Panc1 (cell line): ENCODE data around the gene NAA25. TPM values are rescaled to one million over a fixed set of nuclear protein-coding genes. Genes with fewer than 3 reads are reported as not detected.

ENCODE experiments used
- ATAC-seq: fragments of 200-7000 bp; cut with Tn5 transposase; 2 replicates; pipeline ENCODE4 v1.9.1; 2020; ENCODE audit warnings: mild to moderate bottlenecking, moderate library complexity
- BruUV-seq: library from RNA; stranded (reverse); fragments of 400-500 nt; replicated peaks from 2 replicates; lab custom pipeline; 2021; lab: Mats Ljungman, UMichigan
- CTCF ChIA-PET: fragments of 300-600 bp; sonication (Branson Sonifier 250); formaldehyde crosslinking; loops from one replicate; lab custom pipeline; 2022; ENCODE audit warnings: antibody characterized with exemption; lab: Charles Lee
- POLR2A ChIA-PET: fragments of 300-600 bp; sonication (Branson Sonifier 250); formaldehyde crosslinking; loops from one replicate; lab custom pipeline; 2022; ENCODE audit warnings: antibody characterized with exemption; lab: Charles Lee
- DNase-seq: peaks from one replicate; pipeline ENCODE4 v3.0.0-alpha.2; 2010; ENCODE audit warnings: low read depth, low spot score
- H3K27ac ChIP-seq: 2 replicates; pipeline ENCODE4 v1.5.1; 2011; ENCODE audit warnings: mild to moderate bottlenecking, low read length, inconsistent platforms
- H3K27me3 ChIP-seq: fragments of 200-500 bp; sonication (Bioruptor generic); 2 replicates; pipeline ENCODE4 v1.6.0; 2014; ENCODE audit warnings: low read length, inconsistent platforms; ENCODE audit not compliant: control insufficient read depth, insufficient read depth
- H3K36me3 ChIP-seq: fragments of 200-500 bp; sonication (Bioruptor generic); 2 replicates; pipeline ENCODE4 v1.5.1; 2014; ENCODE audit warnings: inconsistent platforms, mild to moderate bottlenecking, low read length, moderate library complexity; ENCODE audit not compliant: control insufficient read depth, insufficient read depth
- H3K4me1 ChIP-seq: 2 replicates; pipeline ENCODE4 v1.5.1; 2011; ENCODE audit warnings: inconsistent platforms, mild to moderate bottlenecking, low read length, moderate library complexity; ENCODE audit not compliant: control insufficient read depth, insufficient read depth
- H3K4me3 ChIP-seq, 2 experiments: 2 replicates each; pipeline ENCODE4 v1.5.1; 2011 to 2012; ENCODE audit warnings: low read depth in 2 of 2, low read length in 2 of 2, mild to moderate bottlenecking in 2 of 2, inconsistent platforms in 1 of 2, moderate library complexity in 1 of 2
- H3K9me3 ChIP-seq: fragments of 200-500 bp; sonication (Bioruptor generic); 2 replicates; pipeline ENCODE4 v1.5.1; 2014; ENCODE audit warnings: low read depth, mild to moderate bottlenecking, inconsistent platforms, low read length, moderate library complexity; ENCODE audit not compliant: control insufficient read depth, insufficient read depth
- POLR2AphosphoS5 ChIP-seq: IDR thresholded peaks from 2 replicates; pipeline ENCODE4 v1.6.1; 2012; ENCODE audit warnings: mild to moderate bottlenecking, low read depth, low read length, moderate library complexity
- SIN3A ChIP-seq: IDR thresholded peaks from 2 replicates; pipeline ENCODE4 v1.6.1; 2012; ENCODE audit warnings: low read depth, mild to moderate bottlenecking, low read length, moderate library complexity, borderline replicate concordance; ENCODE audit not compliant: insufficient read depth
- TCF7L2 ChIP-seq: IDR thresholded peaks from 2 replicates; pipeline ENCODE4 v1.6.1; 2011; ENCODE audit warnings: mild to moderate bottlenecking, low read depth, low read length, inconsistent platforms
- in situ Hi-C: cut with HindIII; loops from 2 replicates; pipeline ENCODE4 v1.10.0; 2016; ENCODE audit warnings: low sequenced_read_pairs, low pct_unique_long_range_greater_than_20kb
- intact Hi-C: fragments of 100-400 bp; cut with micrococcal nuclease; formaldehyde crosslinking; loops from one replicate; pipeline ENCODE4 v1.10.0; 2022; ENCODE audit not compliant: unreplicated experiment
- total RNA-seq: library from RNA; stranded (reverse); gene quantifications from one replicate; pipeline ENCODE4 v1.2.1, GENCODE V29; 2021; ENCODE audit not compliant: unreplicated experiment
- TF ChIP-seq, protein P1 (sequence below): fragments of 450-650 bp; IDR thresholded peaks from 2 replicates; pipeline ENCODE4 v1.5.1; 2017; ENCODE audit warnings: mild to moderate bottlenecking
- TF ChIP-seq, protein P2 (sequence below), 2 experiments: IDR thresholded peaks; 2 replicates each; pipeline ENCODE4 v1.6.1; 2011 to 2012; ENCODE audit warnings: low read depth in 2 of 2, control low read depth in 1 of 2, low read length in 1 of 2, mild to moderate bottlenecking in 1 of 2, moderate library complexity in 1 of 2; ENCODE audit not compliant: insufficient read depth in 1 of 2

Gene NAA25
- total RNA-seq, 1 experiment from 2014 or later: 32.2 TPM

DNA sequence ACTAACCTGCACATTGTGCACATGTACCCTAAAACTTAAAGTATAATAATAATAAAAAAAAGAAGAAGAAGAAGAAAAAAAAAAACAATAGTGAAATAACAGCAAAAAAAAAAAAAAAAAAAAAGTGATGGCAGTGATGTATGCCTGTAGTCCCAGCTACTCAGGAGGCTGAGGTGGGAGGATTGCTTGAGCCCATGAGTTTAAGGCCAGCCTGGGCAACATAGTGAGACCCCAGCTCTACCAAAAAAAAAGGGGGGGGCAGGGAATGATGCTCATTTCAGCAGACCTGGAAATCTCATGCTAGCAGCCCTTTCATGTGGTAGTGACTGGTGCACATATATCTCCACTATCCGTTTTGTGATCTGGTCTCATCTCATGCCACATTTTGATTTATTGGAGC is 37.5 kb upstream of the NAA25 start:
- no peak overlapping the region for H3K4me3 ChIP-seq
- ChIA-PET POLR2A (no interaction called here), CTCF (no interaction called here)
- H3K27ac ChIP-seq: no peak overlapping the region
- ATAC-seq (no peak), DNase-seq (no peak)
- no peaks in the 10 kb centered on the region for H3K9me3 ChIP-seq
- intact Hi-C loops: no loop called here
- in situ Hi-C loops: no loop called here
- H3K4me1 ChIP-seq: no peaks in the 10 kb centered on the region
- no peaks in the 10 kb centered on the region for H3K27me3 ChIP-seq
- TF ChIP-seq TCF7L2: no peak
- TF ChIP-seq POLR2AphosphoS5: no peak
- TF ChIP-seq SIN3A: no peak
- TF ChIP-seq, protein P1, sequence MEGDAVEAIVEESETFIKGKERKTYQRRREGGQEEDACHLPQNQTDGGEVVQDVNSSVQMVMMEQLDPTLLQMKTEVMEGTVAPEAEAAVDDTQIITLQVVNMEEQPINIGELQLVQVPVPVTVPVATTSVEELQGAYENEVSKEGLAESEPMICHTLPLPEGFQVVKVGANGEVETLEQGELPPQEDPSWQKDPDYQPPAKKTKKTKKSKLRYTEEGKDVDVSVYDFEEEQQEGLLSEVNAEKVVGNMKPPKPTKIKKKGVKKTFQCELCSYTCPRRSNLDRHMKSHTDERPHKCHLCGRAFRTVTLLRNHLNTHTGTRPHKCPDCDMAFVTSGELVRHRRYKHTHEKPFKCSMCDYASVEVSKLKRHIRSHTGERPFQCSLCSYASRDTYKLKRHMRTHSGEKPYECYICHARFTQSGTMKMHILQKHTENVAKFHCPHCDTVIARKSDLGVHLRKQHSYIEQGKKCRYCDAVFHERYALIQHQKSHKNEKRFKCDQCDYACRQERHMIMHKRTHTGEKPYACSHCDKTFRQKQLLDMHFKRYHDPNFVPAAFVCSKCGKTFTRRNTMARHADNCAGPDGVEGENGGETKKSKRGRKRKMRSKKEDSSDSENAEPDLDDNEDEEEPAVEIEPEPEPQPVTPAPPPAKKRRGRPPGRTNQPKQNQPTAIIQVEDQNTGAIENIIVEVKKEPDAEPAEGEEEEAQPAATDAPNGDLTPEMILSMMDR: no peak
- TF ChIP-seq, protein P2, sequence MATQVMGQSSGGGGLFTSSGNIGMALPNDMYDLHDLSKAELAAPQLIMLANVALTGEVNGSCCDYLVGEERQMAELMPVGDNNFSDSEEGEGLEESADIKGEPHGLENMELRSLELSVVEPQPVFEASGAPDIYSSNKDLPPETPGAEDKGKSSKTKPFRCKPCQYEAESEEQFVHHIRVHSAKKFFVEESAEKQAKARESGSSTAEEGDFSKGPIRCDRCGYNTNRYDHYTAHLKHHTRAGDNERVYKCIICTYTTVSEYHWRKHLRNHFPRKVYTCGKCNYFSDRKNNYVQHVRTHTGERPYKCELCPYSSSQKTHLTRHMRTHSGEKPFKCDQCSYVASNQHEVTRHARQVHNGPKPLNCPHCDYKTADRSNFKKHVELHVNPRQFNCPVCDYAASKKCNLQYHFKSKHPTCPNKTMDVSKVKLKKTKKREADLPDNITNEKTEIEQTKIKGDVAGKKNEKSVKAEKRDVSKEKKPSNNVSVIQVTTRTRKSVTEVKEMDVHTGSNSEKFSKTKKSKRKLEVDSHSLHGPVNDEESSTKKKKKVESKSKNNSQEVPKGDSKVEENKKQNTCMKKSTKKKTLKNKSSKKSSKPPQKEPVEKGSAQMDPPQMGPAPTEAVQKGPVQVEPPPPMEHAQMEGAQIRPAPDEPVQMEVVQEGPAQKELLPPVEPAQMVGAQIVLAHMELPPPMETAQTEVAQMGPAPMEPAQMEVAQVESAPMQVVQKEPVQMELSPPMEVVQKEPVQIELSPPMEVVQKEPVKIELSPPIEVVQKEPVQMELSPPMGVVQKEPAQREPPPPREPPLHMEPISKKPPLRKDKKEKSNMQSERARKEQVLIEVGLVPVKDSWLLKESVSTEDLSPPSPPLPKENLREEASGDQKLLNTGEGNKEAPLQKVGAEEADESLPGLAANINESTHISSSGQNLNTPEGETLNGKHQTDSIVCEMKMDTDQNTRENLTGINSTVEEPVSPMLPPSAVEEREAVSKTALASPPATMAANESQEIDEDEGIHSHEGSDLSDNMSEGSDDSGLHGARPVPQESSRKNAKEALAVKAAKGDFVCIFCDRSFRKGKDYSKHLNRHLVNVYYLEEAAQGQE (IDR thresholded peaks at IDR 0.05; ENCODE audit: insufficient read depth in 1 of 2, low read depth in 2 of 2, low read length in 1 of 2): no peak
- peaks cover 9% of the 10 kb centered on the region; the same call in 1 of the 2 replicates for H3K36me3 ChIP-seq
- BruUV-seq: no TSS peak

DNA sequence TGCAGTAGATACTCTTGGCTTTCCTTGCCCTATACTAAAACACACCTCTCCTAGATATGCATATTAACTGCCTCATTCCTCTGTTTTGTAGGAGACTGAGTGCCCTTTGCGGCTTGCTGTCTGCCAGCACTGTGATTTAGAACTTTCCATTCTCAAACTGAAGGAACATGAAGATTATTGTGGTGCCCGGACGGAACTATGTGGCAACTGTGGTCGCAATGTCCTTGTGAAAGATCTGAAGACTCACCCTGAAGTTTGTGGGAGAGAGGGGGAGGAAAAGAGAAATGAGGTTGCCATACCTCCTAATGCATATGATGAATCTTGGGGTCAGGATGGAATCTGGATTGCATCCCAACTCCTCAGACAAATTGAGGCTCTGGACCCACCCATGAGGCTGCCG is 32.1 kb upstream of the NAA25 start:
- Histone ChIP-seq H3K27me3 (no peaks in the 10 kb centered on the region), H3K4me3 (no peak overlapping the region), H3K27ac (no peak overlapping the region), H3K36me3 (peaks cover 14% of the 10 kb centered on the region; the same call in 1 of the 2 replicates), H3K9me3 (no peaks in the 10 kb centered on the region), H3K4me1 (no peaks in the 10 kb centered on the region)
- BruUV-seq: TSS peak; percentile 44
- in situ Hi-C loops: no loop called here
- intact Hi-C loops: no loop called here
- TF ChIP-seq POLR2AphosphoS5 (no peak), SIN3A (no peak), TCF7L2 (no peak)
- TF ChIP-seq, protein P2 (IDR thresholded peaks at IDR 0.05; ENCODE audit: insufficient read depth in 1 of 2, low read depth in 2 of 2, low read length in 1 of 2): no peak
- TF ChIP-seq, protein P1: no peak
- DNase-seq (no peak), ATAC-seq (no peak)
- POLR2A ChIA-PET: no interaction called here
- CTCF ChIA-PET: no interaction called here
